GM19035 (cell line): ENCODE results near the gene EPN1.
"Not testable (repeated sequence)": the region's sequence is repeated elsewhere in the genome, so short reads cannot be mapped to it uniquely, and the experiment has no call there.

Experiments
- ATAC-seq: cut with Tn5 transposase; IDR thresholded peaks from one replicate; pipeline ENCODE4 v1.9.1; 2021; ENCODE audit not compliant: unreplicated experiment

Gene EPN1

DNA sequence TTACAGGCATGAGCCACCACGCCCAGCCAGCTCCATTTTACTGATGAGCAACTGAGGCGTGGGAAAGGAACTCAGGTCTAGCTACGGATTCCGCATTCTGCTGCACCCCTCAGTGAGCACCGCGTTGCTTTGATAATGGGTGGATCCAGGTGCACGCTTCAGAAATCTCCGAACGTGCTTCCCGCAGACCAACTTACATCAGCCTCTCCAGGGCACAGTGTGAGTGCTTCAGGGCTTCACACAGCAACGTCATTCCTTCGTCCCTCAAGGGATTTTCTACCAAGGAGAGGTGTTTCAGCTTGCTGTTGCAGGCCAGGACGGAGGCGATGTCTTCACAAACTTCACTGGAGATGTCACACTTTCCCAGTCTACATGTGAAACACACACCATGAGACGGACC is 41.5 kb downstream of the EPN1 start:
- ATAC-seq: no peak

DNA sequence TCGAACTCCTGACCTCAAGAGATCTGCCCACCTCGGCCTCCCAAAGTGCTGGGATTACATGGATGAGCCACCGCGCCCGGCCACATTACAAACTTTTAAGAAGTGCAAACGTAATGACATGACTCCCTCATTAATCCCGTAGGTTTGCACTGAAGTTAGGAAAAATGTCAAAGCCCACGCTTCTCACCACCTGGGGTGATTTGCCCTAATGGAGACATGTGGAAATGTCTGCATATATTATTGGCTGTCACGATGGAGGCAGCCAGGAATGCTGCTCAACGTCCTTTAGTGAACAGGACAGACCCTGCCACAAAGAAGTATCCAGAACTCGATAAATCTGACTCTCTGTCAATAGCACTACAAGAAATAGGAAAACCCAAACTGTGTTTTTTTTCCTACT is 42.2 kb downstream of the EPN1 start:
- no peak for ATAC-seq

DNA sequence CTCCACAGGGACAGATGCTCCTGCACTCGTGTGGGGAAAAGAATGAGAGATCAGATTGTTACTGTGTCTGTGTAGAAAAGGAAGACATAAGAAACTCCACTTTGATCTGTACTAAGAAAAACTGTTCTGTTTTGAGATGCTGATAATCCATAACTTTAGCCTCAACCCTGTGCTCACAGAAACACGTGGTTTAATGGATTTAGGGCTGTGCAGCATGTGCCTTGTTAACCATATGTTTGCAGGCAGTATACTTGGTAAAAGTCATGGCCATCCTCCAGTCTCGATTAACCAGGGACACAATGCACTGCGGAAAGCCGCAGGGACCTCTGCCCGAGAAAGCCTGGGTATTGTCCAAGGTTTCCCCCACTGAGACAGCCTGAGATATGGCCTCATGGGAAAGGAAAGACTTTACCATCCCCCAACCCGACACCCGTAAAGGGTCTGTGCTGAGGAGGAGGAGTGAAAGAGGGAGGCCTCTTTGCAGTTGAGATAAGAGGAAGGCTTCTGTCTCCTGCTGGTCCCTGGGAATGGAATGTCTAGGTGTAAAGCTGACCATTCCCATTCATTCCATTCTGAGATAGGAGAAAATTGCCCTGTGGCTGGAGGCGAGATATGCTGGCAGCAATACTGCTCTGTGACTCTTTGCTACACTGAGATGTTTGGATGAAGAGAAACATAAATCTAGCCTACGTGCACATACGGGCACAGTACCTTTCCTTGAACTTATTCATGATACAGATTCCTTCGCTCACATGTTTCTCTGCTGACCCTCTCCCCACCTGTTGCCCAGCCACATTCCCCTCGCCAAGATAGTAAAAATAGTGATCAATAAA is 43.1 kb downstream of the EPN1 start:
- not testable (repeated sequence) for ATAC-seq

DNA sequence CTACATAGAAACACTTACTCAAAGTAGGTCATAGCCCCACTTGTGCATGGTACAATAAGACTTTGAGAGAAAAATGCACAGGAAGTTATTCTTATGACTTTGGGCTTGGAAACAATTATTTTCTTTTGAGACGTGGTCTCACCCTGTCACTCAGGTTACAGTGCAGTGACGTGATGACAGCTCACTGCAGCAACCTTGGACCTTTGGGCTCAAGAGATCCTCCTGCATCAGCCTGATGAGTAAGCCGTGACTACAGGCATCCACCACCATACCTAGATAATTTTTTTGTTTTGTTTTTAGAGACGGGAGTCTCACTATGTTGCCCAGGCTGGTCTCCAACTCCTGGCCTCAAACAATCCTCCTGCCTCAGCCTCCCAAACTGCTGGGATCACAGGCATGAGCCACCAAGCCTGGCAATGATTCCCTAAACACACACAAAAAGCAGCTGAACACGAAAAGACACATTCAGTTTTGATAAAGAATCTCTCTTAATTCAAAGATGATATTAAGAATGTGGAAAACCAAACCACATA is 45.3 kb downstream of the EPN1 start:
- no peak for ATAC-seq

DNA sequence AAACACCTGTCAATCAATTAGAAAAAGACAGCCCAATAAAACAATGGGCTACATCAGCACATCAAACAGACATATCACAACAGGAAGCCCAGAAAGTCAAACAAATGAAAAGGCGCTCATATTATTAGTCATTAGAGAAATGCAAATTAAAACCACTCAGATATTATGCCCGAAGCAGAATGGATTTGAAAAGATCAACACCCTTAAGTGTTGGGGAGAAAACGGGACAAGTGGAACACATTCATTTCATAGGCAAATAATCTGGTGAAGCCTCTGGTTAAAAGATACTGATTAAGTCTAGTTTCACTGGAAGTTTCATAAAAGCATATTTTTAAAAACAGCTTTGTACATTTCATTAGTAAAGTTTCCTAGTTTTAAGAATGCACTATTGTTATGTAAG is 45.8 kb downstream of the EPN1 start:
- ATAC-seq: no peak

DNA sequence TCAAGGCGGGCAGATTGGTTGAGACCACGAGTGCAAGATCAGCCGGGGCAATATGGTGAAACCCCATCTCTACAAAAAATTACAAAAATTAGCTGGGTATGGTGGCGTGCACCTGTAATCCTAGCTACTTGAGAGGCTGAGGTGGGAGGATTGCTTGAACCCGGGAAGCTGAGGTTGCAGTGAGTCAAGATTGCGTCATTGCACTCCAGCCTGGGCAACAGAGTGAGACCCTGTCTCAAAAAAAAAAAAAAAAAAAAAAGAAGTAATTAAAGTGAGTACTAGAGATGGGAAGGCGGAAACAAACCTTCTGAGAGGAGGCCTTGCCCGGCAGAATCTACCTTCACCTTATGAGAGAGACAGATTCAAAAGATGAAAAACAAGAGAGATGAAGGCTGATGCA is 48.5 kb downstream of the EPN1 start:
- no peak for ATAC-seq

DNA sequence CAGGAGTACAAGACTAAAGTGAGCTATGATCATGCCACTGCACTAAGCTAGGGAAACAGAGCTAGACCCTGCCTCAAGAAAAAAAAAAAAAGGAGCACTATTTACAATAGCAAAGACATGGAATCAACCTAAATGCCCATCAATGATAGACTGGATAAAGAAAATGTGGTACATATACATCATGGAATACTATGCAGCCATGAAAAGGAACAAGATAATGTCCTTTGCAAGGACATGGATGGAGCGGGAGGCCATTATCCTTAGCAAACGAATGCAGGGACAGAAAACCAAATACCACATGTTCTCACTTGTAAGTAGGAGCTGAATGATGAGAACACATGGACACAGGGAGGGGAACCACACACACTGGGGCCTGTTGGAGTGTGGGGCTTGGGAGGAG is 55.4 kb downstream of the EPN1 start:
- ATAC-seq: not testable (repeated sequence)

DNA sequence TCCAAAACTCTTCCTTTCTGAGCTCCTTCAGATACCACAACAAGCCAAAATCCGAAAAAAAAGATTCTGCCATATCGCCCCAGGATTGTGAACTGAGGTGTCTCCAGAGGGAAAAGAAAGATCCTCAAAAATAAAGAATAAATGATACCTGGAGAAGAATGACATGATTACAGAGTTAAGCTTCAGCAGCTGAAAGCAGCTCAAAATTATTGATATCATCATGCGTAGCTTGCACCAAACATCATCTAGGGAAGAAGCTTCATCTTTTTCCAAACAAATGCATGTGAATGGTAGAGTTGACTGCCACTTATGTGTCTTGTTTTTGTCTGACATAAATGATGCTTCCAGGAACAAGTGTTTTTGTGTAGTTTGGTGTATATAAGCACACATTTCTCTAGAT is 63.3 kb downstream of the EPN1 start, which contains the start of gene NLRP9:
Gene NLRP9 (minus strand): TSS at position 101 of the 400 bp plus-strand sequence. CDS start 28 bp downstream, at position 73.
- ATAC-seq: no peak

DNA sequence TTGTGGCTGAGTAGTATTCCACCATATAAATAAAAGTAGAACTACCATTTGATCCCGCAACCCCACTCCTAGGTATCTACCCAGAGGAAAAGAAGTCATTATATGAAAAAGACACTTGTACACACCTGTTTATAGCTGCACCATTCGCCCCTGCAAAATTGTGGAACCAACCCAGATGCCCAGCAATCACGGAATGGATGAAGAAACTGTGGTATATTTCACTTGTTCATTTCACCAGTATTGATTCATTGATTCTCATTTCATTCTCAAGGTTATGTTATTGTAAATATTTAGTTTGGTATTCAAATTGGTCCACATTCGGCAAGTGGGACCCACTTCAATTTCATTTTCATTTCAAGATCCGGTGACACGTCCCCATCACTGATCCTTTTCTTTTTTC is 75.7 kb downstream of the EPN1 start:
- no peak for ATAC-seq

DNA sequence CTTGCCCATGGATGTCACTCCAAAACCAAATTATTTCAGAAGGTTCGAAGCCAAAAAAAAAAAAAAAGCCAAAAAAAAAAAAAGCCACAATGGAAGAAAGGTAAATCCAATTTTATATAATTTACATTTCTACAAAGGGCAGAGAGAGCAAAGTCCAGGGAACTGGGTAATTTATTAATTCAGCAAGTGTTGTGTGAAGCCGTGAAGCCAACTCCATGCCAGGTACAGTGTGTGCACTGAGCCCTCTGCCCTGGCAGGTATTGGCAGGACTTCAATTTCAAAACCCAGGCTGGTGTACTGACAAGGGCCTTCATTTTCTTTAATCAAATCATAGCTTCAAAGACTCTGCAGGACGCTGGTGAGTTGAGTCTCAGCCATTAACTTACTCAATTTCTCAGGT is 78.4 kb downstream of the EPN1 start:
- no peak for ATAC-seq

DNA sequence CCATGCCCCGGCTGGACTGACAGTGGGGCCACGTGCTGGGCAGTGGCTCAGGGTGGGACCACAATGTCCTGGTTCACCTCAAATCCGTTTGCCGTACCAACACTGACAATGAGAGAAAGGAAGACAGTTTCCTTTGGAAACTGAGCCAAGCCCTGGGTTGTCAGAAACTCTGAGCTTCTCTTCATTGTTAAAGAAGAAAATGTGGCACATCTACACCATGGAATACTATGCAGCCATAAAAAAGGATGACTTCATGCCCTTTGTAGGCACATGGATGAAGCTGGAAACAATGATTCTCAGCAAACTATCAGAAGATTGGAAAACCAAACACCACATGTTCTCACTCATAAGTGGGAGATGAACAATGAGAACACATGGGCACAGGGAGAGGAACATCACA is 81.8 kb downstream of the EPN1 start:
- not testable (repeated sequence) for ATAC-seq

DNA sequence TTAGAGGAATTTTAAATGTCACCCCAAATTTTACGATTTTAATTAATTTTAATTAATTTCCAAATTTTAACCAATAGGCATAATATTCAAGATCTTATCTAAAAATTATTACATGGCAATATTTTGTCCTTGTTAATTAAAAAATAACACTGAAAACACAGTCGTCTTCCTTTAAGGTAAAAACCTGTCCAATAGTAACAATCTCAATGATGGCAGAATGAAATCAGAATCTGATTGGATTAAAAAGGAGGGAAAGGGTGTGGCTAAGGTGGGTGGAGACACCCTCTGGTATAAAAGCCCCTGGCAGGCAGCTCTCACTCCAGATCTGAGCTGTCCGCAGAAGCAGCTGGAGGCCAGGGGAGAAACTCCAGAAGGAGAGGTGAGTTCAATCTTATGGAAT is 83.8 kb downstream of the EPN1 start, which contains the start of gene RFPL4A:
Gene RFPL4A (plus strand): TSS at position 301 of the 400 bp plus-strand sequence. CDS start 2,704 bp downstream, outside the sequence.
- not testable (repeated sequence) for ATAC-seq
